ENCODE measurements around the gene AGFG2. TPM values are rescaled to one million over a fixed set of nuclear protein-coding genes. Genes with fewer than 3 reads are reported as not detected.

Gene AGFG2
- total and polyA plus RNA-seq, 2 of the 13 experiments (the other 11 are each of a cell fraction or from before 2014, with no cell fraction given): 125 to 132 TPM

DNA sequence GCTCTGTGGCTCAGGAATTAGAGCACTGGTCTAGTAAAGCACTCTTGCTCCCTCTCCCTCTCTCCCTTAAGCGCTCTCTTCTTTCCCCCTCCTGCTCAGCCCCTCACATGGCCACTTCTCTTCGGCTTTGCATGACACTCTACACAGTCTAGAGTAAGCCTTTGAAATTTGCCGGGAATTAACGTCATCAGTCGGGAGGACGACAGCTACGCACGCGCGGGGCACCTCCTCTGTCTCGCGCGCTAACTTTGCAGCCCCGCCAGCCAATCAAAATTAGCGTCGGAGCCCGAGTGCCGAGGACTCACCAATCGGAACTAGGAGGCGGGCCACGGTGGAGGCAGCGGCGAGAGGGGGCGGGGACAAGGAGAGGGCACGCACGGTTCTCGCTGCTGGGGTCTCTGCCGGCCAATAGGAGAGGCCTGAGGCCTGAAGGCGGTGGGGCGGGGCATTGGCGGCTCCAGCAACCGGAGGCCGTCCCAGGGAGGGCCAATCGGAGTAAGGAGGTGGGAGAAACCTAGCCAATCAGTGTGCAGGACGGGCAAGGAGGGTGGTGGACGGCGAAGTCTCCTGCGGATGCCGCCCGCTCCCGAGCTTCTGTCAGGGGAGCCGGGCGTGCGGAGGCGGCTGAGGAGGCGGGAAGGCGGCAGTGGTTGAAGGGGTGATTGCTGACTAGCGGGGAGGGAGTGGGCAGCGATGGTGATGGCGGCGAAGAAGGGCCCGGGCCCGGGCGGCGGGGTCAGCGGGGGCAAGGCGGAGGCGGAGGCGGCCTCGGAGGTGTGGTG is at the start of gene AGFG2 (continued):
- TF ChIP-seq MEIS2 (CRISPR knock-in tag; IDR thresholded peaks at IDR 0.05) (0 out of 2 replicates have a peak, but pooled peaks have one; percentile 34), ZFX (CRISPR knock-in tag; IDR thresholded peaks at IDR 0.05; ENCODE audit: low read depth) (peak; percentile 67; the same call in 1 of the 2 replicates), CEBPB (IDR thresholded peaks at IDR 0.05; ENCODE audit: borderline replicate concordance, low read depth, low read length) (no peak), ZNF34 (CRISPR knock-in tag; IDR thresholded peaks at IDR 0.05; ENCODE audit: borderline replicate concordance) (no peak), ATM (IDR thresholded peaks at IDR 0.05; ENCODE audit: borderline replicate concordance) (no peak), SP2 (CRISPR knock-in tag; IDR thresholded peaks at IDR 0.05) (peak; percentile 88), ZNF430 (CRISPR knock-in tag; IDR thresholded peaks at IDR 0.05) (peak; percentile 79; the same call in 1 of the 2 replicates), MXD4 (CRISPR knock-in tag; IDR thresholded peaks at IDR 0.05) (peak; percentile 94), SIN3B (IDR thresholded peaks at IDR 0.05; ENCODE audit: low read length) (peak; percentile 97), POGZ (CRISPR knock-in tag; IDR thresholded peaks at IDR 0.05) (0 out of 2 replicates have a peak, but pooled peaks have one; percentile 27), PHF5A (CRISPR knock-in tag; IDR thresholded peaks at IDR 0.05; ENCODE audit: low read depth, unreplicated experiment) (peak; percentile 25)
- TF ChIP-seq, protein P1, sequence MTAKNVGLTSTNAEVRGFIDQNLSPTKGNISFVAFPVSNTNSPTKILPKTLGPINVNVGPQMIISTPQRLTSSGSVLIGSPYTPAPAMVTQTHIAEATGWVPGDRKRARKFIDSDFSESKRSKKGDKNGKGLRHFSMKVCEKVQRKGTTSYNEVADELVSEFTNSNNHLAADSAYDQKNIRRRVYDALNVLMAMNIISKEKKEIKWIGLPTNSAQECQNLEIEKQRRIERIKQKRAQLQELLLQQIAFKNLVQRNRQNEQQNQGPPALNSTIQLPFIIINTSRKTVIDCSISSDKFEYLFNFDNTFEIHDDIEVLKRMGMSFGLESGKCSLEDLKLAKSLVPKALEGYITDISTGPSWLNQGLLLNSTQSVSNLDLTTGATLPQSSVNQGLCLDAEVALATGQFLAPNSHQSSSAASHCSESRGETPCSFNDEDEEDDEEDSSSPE (CRISPR knock-in tag; IDR thresholded peaks at IDR 0.05): peak; percentile 99
- TF ChIP-seq, protein P2, sequence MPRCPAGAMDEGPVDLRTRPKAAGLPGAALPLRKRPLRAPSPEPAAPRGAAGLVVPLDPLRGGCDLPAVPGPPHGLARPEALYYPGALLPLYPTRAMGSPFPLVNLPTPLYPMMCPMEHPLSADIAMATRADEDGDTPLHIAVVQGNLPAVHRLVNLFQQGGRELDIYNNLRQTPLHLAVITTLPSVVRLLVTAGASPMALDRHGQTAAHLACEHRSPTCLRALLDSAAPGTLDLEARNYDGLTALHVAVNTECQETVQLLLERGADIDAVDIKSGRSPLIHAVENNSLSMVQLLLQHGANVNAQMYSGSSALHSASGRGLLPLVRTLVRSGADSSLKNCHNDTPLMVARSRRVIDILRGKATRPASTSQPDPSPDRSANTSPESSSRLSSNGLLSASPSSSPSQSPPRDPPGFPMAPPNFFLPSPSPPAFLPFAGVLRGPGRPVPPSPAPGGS (CRISPR knock-in tag; IDR thresholded peaks at IDR 0.05): 0 out of 2 replicates have a peak, but pooled peaks have one; percentile 29
- TF ChIP-seq, protein P3, sequence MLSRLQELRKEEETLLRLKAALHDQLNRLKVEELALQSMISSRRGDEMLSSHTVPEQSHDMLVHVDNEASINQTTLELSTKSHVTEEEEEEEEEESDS (CRISPR knock-in tag; IDR thresholded peaks at IDR 0.05; ENCODE audit: borderline replicate concordance): 0 out of 2 replicates have a peak, but pooled peaks have one; percentile 48
- TF ChIP-seq, protein P4, sequence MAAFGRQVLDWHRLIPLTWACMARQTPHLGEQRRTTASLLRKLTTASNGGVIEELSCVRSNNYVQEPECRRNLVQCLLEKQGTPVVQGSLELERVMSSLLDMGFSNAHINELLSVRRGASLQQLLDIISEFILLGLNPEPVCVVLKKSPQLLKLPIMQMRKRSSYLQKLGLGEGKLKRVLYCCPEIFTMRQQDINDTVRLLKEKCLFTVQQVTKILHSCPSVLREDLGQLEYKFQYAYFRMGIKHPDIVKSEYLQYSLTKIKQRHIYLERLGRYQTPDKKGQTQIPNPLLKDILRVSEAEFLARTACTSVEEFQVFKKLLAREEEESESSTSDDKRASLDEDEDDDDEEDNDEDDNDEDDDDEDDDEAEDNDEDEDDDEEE (CRISPR knock-in tag; IDR thresholded peaks at IDR 0.05): peak; percentile 78; the same call in 1 of the 2 replicates
- TF ChIP-seq, protein P5, sequence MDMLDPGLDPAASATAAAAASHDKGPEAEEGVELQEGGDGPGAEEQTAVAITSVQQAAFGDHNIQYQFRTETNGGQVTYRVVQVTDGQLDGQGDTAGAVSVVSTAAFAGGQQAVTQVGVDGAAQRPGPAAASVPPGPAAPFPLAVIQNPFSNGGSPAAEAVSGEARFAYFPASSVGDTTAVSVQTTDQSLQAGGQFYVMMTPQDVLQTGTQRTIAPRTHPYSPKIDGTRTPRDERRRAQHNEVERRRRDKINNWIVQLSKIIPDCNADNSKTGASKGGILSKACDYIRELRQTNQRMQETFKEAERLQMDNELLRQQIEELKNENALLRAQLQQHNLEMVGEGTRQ (IDR thresholded peaks at IDR 0.05; ENCODE audit: low read depth, low read length): no peak
- TF ChIP-seq, protein P5 (CRISPR knock-in tag; IDR thresholded peaks at IDR 0.05; ENCODE audit: borderline replicate concordance): peak; percentile 41; the same call in 1 of the 2 replicates
